Epithelial cell of proximal tubule (primary cell): ENCODE measurements around the gene FAAH. TPM values are rescaled to one million over a fixed set of nuclear protein-coding genes. Genes with fewer than 3 reads are reported as not detected.

Experiments used
- DNase-seq: peaks from one replicate; pipeline ENCODE4 v3.0.0-alpha.2; 2011; ENCODE audit warnings: low read depth
- H3K4me3 ChIP-seq: 2 replicates; pipeline ENCODE4 v1.5.1; 2011; ENCODE audit warnings: low read depth, mild to moderate bottlenecking, low read length
- CTCF ChIP-seq: conservative IDR thresholded peaks from 2 replicates; pipeline ENCODE4 v1.5.1; 2012; ENCODE audit warnings: low read depth, mild to moderate bottlenecking, low read length
- total RNA-seq: library from RNA; depleted of rRNA; stranded (reverse); fragments of >200 nt; gene quantifications from 2 replicates; pipeline ENCODE4 v1.2.3, GENCODE V29; 2015

The FAAH gene
- total RNA-seq, 1 donor from 2014 or later: 12.8 TPM

- TF ChIP-seq CTCF: no peak
- H3K4me3 ChIP-seq: no peak overlapping the region
- no peak for DNase-seq
Measured at GRCh38 chr1:46455951-46456350, 61.8 kb downstream of the FAAH start.

GRCh38 chr1:46456411-46456963 lies 62.4 kb downstream of the FAAH start:
- no peak for TF ChIP-seq CTCF
- no peak overlapping the region for H3K4me3 ChIP-seq
- no peak for DNase-seq

- no peak overlapping the region for H3K4me3 ChIP-seq
- no peak for DNase-seq
- TF ChIP-seq CTCF: no peak
Measured at GRCh38 chr1:46457178-46457577, 63.1 kb downstream of the FAAH start.

- no peak for DNase-seq
- no peak for TF ChIP-seq CTCF
- H3K4me3 ChIP-seq: no peak overlapping the region
Measured at GRCh38 chr1:46458190-46458589, 64.1 kb downstream of the FAAH start.

GRCh38 chr1:46458846-46459245 lies 64.7 kb downstream of the FAAH start:
- TF ChIP-seq CTCF: no peak
- no peak overlapping the region for H3K4me3 ChIP-seq
- DNase-seq: no peak

GRCh38 chr1:46459315-46459714 lies 65.2 kb downstream of the FAAH start:
- DNase-seq: no peak
- no peak for TF ChIP-seq CTCF

GRCh38 chr1:46461017-46461808 lies 67.1 kb downstream of the FAAH start:
- H3K4me3 ChIP-seq: no peak overlapping the region
- DNase-seq: no peak
- no peak for TF ChIP-seq CTCF

More at GRCh38 chr1:46459315-46459714, 65.2 kb downstream of the FAAH start:
- no peak overlapping the region for H3K4me3 ChIP-seq
